Common myeloid progenitor, CD34-positive (primary cell): Measurements from ENCODE around the gene LRIG3.
"Not testable (repeated sequence)": the region's sequence is repeated elsewhere in the genome, so short reads cannot be mapped to it uniquely, and the experiment has no call there.

Source experiments
- CTCF ChIA-PET: fragments of 350-600 bp; sonication (Branson Sonifier 250); formaldehyde crosslinking; loops from one replicate; lab custom pipeline; 2021; ENCODE audit warnings: antibody characterized with exemption; lab: Charles Lee
- POLR2A ChIA-PET: fragments of 350-600 bp; sonication (Branson Sonifier 250); formaldehyde crosslinking; loops from one replicate; lab custom pipeline; 2021; ENCODE audit warnings: antibody characterized with exemption; lab: Charles Lee
- DNase-seq, 3 donors: peaks; one replicate each; pipeline versions ENCODE4 v3.0.0 to v3.0.0-alpha.2; 2013
- H3K27ac ChIP-seq, 2 experiments: 1 replicate in 1 of 2; 2 replicates in 1 of 2; pipeline ENCODE4 v1.7.0; 2013; ENCODE audit warnings: inconsistent platforms in 2 of 2, low read length in 2 of 2, mild to moderate bottlenecking in 2 of 2, low read depth in 1 of 2, moderate library complexity in 1 of 2; ENCODE audit not compliant: severe bottlenecking in 2 of 2, insufficient read depth in 1 of 2, poor library complexity in 1 of 2
- H3K27me3 ChIP-seq, 5 experiments: replicated peaks in 2 of 5; 1 replicate in 3 of 5; 2 replicates in 2 of 5; pipeline versions ENCODE4 v1.6.1 to v1.7.0; 2013; ENCODE audit warnings: low read length in 4 of 5, mild to moderate bottlenecking in 2 of 5, moderate library complexity in 2 of 5, inconsistent platforms in 1 of 5; ENCODE audit not compliant: insufficient read depth in 5 of 5, control insufficient read depth in 4 of 5
- H3K36me3 ChIP-seq, 4 experiments: 1 replicate in 2 of 4; 2 replicates in 2 of 4; pipeline versions ENCODE4 v1.6.1 to v1.7.0; 2013; ENCODE audit warnings: low read length in 3 of 4, control low read depth in 1 of 4, mild to moderate bottlenecking in 1 of 4; ENCODE audit not compliant: control insufficient read depth in 4 of 4, insufficient read depth in 4 of 4
- H3K4me1 ChIP-seq, 4 experiments: 1 replicate in 3 of 4; 2 replicates in 1 of 4; pipeline versions ENCODE4 v1.6.1 to v1.7.1; 2013; ENCODE audit warnings: low read length in 3 of 4, mild to moderate bottlenecking in 3 of 4, control low read depth in 1 of 4, inconsistent platforms in 1 of 4, moderate library complexity in 1 of 4; ENCODE audit not compliant: control insufficient read depth in 4 of 4, insufficient read depth in 4 of 4; ENCODE audit errors: control extremely low read depth in 1 of 4
- H3K4me3 ChIP-seq, 7 experiments: 1 replicate in 4 of 7; 2 replicates in 3 of 7; pipeline versions ENCODE4 v1.5.1 to v1.7.0; 2013; ENCODE audit warnings: mild to moderate bottlenecking in 7 of 7, low read length in 6 of 7, moderate library complexity in 6 of 7, inconsistent platforms in 2 of 7, low read depth in 2 of 7, control low read depth in 1 of 7; ENCODE audit not compliant: insufficient read depth in 4 of 7, control insufficient read depth in 1 of 7; ENCODE audit errors: extremely low read depth in 1 of 7
- H3K9me3 ChIP-seq, 5 experiments: 1 replicate in 4 of 5; 2 replicates in 1 of 5; pipeline versions ENCODE4 v1.6.1 to v1.7.1; 2013; ENCODE audit warnings: low read length in 4 of 5, mild to moderate bottlenecking in 2 of 5, inconsistent platforms in 1 of 5, low read depth in 1 of 5, moderate library complexity in 1 of 5; ENCODE audit not compliant: control insufficient read depth in 4 of 5, insufficient read depth in 2 of 5; ENCODE audit errors: control extremely low read depth in 1 of 5
- WGBS: methylation state at CpG from one replicate; pipeline ENCODE4 v1.1.5; 2013; ENCODE audit not compliant: insufficient coverage; 5-methylcytosine and 5-hydroxymethylcytosine counted together

LRIG3 gene

GRCh38 chr12:58902726-58903125 lies 17.6 kb downstream of the LRIG3 start:
- H3K27ac ChIP-seq, H3K4me3 ChIP-seq, CTCF ChIA-PET, H3K36me3 ChIP-seq, DNase-seq, H3K4me1 ChIP-seq, H3K27me3 ChIP-seq, H3K9me3 ChIP-seq, POLR2A ChIA-PET: not testable (repeated sequence)
- no CpG with 5 or more reads among the region's 1 CpG for WGBS

GRCh38 chr12:58901664-58902063 lies 18.6 kb downstream of the LRIG3 start:
- Histone ChIP-seq H3K9me3 (no peaks in the 10 kb centered on the region), H3K36me3 (no peaks in the 10 kb centered on the region), H3K27ac (no peak overlapping the region), H3K4me3 (no peak overlapping the region), H3K4me1 (no peaks in the 10 kb centered on the region), H3K27me3 (no peaks in the 10 kb centered on the region)
- no peak for DNase-seq
- ChIA-PET POLR2A (no interaction called here), CTCF (no interaction called here)
- 100% methylated on average over 4 of the region's 5 CpGs for WGBS

- DNase-seq = no peak
- WGBS = 92% methylated on average over 3 of the region's 4 CpGs
- H3K4me1 ChIP-seq = no peaks in the 10 kb centered on the region
- H3K36me3 ChIP-seq = no peaks in the 10 kb centered on the region
- CTCF ChIA-PET = no interaction called here
- H3K27ac ChIP-seq = no peak overlapping the region
- H3K9me3 ChIP-seq = no peaks in the 10 kb centered on the region
- no peaks in the 10 kb centered on the region for H3K27me3 ChIP-seq
- H3K4me3 ChIP-seq = no peak overlapping the region
- POLR2A ChIA-PET = no interaction called here
Observed at GRCh38 chr12:58897969-58898368, 22.3 kb downstream of the LRIG3 start.

- no peak overlapping the region for H3K4me3 ChIP-seq
- H3K27me3 ChIP-seq = no peaks in the 10 kb centered on the region
- 100% methylated on average over 1 of the region's 1 CpG for WGBS
- no peak overlapping the region for H3K27ac ChIP-seq
- H3K4me1 ChIP-seq = no peaks in the 10 kb centered on the region
- ChIA-PET POLR2A (no interaction called here), CTCF (no interaction called here)
- DNase-seq = no peak
- H3K9me3 ChIP-seq = no peaks in the 10 kb centered on the region
- H3K36me3 ChIP-seq = no peaks in the 10 kb centered on the region
Observed at GRCh38 chr12:58896278-58896677, 24.0 kb downstream of the LRIG3 start.

GRCh38 chr12:58895053-58895452 lies 25.3 kb downstream of the LRIG3 start:
- no peak for DNase-seq
- CTCF ChIA-PET = no interaction called here
- POLR2A ChIA-PET = no interaction called here
- no peaks in the 10 kb centered on the region for H3K4me1 ChIP-seq
- WGBS = 91% methylated on average over 4 of the region's 4 CpGs
- no peaks in the 10 kb centered on the region for H3K27me3 ChIP-seq
- H3K27ac ChIP-seq = no peak overlapping the region
- no peak overlapping the region for H3K4me3 ChIP-seq
- no peaks in the 10 kb centered on the region for H3K9me3 ChIP-seq
- no peaks in the 10 kb centered on the region for H3K36me3 ChIP-seq

GRCh38 chr12:58894040-58894439 lies 26.3 kb downstream of the LRIG3 start:
- no peak overlapping the region for H3K4me3 ChIP-seq
- no peaks in the 10 kb centered on the region for H3K9me3 ChIP-seq
- no peaks in the 10 kb centered on the region for H3K27me3 ChIP-seq
- no peaks in the 10 kb centered on the region for H3K4me1 ChIP-seq
- 79% methylated on average over 4 of the region's 6 CpGs for WGBS
- DNase-seq = no peak
- no peaks in the 10 kb centered on the region for H3K36me3 ChIP-seq
- no peak overlapping the region for H3K27ac ChIP-seq
- POLR2A ChIA-PET = no interaction called here
- CTCF ChIA-PET = no interaction called here

- no peak overlapping the region for H3K27ac ChIP-seq
- H3K4me3 ChIP-seq = no peak overlapping the region
- WGBS = 96% methylated on average over 3 of the region's 3 CpGs
- H3K4me1 ChIP-seq = no peaks in the 10 kb centered on the region
- ChIA-PET CTCF (no interaction called here), POLR2A (no interaction called here)
- H3K36me3 ChIP-seq = no peaks in the 10 kb centered on the region
- DNase-seq = no peak
- H3K9me3 ChIP-seq = no peaks in the 10 kb centered on the region
- no peaks in the 10 kb centered on the region for H3K27me3 ChIP-seq
Observed at GRCh38 chr12:58893495-58893894, 26.8 kb downstream of the LRIG3 start.
